Measurements from ENCODE around the gene TRIM62.

TRIM62 gene

DNA sequence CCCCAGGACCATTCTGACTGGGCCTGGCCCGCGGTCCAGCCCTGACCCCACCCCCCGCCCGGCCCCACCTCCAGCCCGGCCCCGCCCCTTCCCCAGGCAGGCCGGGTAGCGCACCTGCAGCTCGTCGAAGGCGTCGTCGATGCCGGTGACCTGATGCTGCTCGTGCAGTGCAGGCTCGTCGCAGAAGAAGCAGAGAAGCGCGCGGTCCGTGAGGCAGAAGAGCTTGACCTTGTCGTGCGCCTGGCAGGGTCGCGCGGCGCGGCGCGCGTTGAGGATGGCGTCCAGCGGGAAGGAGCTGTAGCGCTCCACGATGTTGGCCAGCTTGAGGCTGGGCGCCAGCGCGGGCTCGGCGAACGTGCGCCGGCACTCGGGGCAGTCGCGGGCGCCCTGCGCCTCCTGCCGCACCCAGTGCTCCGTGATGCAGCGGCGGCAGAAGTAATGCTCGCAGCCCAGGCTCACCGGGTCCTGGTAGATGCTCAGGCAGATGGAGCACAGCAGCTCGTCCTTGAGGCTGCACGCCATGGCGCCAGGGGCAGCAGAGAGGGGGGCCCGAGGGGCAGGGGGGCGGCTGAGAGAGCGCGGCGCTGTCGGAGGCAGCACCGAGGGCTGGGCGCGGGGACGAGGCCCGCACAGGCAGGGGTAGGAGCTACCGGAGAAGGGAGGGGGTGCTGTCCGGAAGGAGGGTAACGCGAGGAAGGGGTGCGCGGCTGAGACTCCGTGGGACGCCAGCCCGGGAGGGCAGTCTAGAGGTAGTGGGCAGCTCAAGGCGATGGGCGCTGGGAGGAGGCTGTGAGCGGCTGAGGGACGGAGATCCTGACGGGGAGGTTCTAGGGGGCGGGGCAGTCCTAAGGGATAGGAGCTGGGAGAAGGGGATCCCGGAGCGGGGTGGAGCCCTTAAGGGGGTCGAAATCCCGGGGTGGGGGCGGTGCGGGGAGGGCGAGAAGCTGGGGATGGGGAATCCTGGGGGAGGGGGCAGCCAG, 642 bp downstream of the TRIM62 start:
- DNase-seq (ENCODE audit: low spot score), result no peak
- H3K27ac ChIP-seq, result peak overlapping the region; percentile 76 to 97
- TF ChIP-seq, protein P1, sequence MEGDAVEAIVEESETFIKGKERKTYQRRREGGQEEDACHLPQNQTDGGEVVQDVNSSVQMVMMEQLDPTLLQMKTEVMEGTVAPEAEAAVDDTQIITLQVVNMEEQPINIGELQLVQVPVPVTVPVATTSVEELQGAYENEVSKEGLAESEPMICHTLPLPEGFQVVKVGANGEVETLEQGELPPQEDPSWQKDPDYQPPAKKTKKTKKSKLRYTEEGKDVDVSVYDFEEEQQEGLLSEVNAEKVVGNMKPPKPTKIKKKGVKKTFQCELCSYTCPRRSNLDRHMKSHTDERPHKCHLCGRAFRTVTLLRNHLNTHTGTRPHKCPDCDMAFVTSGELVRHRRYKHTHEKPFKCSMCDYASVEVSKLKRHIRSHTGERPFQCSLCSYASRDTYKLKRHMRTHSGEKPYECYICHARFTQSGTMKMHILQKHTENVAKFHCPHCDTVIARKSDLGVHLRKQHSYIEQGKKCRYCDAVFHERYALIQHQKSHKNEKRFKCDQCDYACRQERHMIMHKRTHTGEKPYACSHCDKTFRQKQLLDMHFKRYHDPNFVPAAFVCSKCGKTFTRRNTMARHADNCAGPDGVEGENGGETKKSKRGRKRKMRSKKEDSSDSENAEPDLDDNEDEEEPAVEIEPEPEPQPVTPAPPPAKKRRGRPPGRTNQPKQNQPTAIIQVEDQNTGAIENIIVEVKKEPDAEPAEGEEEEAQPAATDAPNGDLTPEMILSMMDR (IDR thresholded peaks at IDR 0.05), result no peak
- peak overlapping the region; percentile 97 for H3K4me3 ChIP-seq

GRCh38 chr1:33180226-33180910, 1.5 kb downstream of the TRIM62 start:
- DNase-seq (ENCODE audit: low spot score), result peak; percentile 93
- H3K27ac ChIP-seq, result peak overlapping the region in 1 of 2 donors; percentile 97
- TF ChIP-seq, protein P1 (IDR thresholded peaks at IDR 0.05), result no peak
- peak overlapping the region; percentile 97 for H3K4me3 ChIP-seq

DNA sequence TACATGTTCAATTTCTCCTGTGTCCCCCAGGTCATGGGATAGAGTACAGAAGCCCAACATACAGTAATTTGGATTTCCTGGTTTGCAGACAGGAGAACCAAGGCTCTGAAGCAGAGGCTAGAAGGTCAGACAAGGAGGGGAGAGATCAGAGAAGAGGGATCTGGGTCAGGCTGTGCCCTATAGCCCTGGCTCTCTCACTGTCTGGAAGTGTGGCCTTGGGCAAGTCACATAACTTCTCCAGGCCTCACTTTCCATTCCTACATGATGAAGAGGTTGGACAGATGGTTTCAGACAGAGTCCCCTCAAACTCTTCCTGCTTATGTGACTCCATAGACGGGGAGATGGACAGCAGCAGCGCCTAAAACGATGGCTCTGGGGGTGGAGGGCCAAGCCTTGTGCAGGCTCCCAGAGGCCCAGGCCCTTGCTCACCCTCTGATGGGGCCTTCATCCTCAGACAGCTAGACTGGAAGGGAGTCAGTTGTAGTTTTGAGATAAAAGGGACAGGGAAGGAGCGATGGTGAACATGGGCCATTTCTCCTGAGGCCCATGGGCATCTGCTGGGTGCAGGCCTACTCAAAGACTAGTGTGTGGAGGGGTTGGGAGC, 2.9 kb downstream of the TRIM62 start:
- Histone ChIP-seq H3K4me3 (no peak overlapping the region), H3K27ac (no peak overlapping the region)
- TF ChIP-seq, protein P1 (IDR thresholded peaks at IDR 0.05), result no peak
- DNase-seq (ENCODE audit: low spot score), result no peak

GRCh38 chr1:33177996-33178540, 3.8 kb downstream of the TRIM62 start:
- TF ChIP-seq, protein P1 (IDR thresholded peaks at IDR 0.05), result no peak
- H3K27ac ChIP-seq, result no peak overlapping the region
- no peak for DNase-seq (ENCODE audit: low spot score)
- H3K4me3 ChIP-seq, result no peak overlapping the region

GRCh38 chr1:33176887-33177286, 5.0 kb downstream of the TRIM62 start:
- Histone ChIP-seq H3K4me3 (no peak overlapping the region), H3K27ac (no peak overlapping the region)
- TF ChIP-seq, protein P1 (IDR thresholded peaks at IDR 0.05), result no peak
- DNase-seq (ENCODE audit: low spot score), result no peak

DNA sequence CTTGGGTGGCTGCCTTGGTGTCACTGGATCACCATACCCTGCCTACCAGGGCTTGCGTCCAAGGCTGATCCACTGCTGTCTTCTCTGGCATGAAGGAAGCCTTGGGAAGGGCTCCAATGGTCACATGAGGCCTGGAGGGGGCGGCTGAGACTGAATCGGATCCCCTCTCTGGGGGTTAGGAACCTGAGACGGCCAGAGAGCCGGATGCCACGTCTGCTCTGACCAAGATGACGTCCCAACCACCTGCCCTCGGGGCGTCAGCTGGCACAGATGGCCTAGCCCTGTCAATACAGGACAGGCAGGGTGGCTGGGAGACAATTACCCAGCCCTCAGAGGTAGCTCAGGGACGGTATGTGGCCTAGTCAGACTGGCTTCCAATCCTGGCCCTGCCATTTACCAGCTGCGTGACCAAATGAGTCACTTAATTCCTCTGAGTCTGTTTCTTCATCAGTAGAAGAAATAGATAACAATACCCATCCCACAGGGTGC, 5.4 kb downstream of the TRIM62 start:
- no peak for DNase-seq (ENCODE audit: low spot score)
- TF ChIP-seq, protein P1 (IDR thresholded peaks at IDR 0.05), result no peak
- H3K27ac ChIP-seq, result no peak overlapping the region
- no peak overlapping the region for H3K4me3 ChIP-seq

Measured in coronary artery (tissue), 2 donors.